ENCODE measurements around the gene TSR1. TPM values are rescaled to one million over a fixed set of nuclear protein-coding genes. Genes with fewer than 3 reads are reported as not detected.

The TSR1 gene
- total and polyA plus RNA-seq, 9 of the 15 experiments (the other 6 are each of a cell fraction or from before 2014, with no cell fraction given): 16.4 to 87.5 (median 55.2) TPM

- TF ChIP-seq TCFL5 (CRISPR knock-in tag; conservative IDR thresholded peaks at IDR 0.05): no peak
- TF ChIP-seq POLR2G (IDR thresholded peaks at IDR 0.05; ENCODE audit: low read depth, low read length): peak; percentile 89
- TF ChIP-seq SP1 (CRISPR knock-in tag; IDR thresholded peaks at IDR 0.05): peak; percentile 65
- peak; percentile 68; the same call in 1 of the 2 replicates for TF ChIP-seq RB1 (IDR thresholded peaks at IDR 0.05; ENCODE audit: low read depth)
- TF ChIP-seq RHOXF2B (CRISPR knock-in tag; conservative IDR thresholded peaks at IDR 0.05): no peak
- TF ChIP-seq, protein P1, sequence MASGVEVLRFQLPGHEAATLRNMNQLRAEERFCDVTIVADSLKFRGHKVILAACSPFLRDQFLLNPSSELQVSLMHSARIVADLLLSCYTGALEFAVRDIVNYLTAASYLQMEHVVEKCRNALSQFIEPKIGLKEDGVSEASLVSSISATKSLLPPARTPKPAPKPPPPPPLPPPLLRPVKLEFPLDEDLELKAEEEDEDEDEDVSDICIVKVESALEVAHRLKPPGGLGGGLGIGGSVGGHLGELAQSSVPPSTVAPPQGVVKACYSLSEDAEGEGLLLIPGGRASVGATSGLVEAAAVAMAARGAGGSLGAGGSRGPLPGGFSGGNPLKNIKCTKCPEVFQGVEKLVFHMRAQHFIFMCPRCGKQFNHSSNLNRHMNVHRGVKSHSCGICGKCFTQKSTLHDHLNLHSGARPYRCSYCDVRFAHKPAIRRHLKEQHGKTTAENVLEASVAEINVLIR (CRISPR knock-in tag; IDR thresholded peaks at IDR 0.05): no peak
- peak; percentile 91; the same call in 1 of the 2 replicates for TF ChIP-seq PHF8 (IDR thresholded peaks at IDR 0.05; ENCODE audit: borderline replicate concordance, low read length)
- TF ChIP-seq VEZF1 (CRISPR knock-in tag; IDR thresholded peaks at IDR 0.05): peak; percentile 96
- TF ChIP-seq, protein P2, sequence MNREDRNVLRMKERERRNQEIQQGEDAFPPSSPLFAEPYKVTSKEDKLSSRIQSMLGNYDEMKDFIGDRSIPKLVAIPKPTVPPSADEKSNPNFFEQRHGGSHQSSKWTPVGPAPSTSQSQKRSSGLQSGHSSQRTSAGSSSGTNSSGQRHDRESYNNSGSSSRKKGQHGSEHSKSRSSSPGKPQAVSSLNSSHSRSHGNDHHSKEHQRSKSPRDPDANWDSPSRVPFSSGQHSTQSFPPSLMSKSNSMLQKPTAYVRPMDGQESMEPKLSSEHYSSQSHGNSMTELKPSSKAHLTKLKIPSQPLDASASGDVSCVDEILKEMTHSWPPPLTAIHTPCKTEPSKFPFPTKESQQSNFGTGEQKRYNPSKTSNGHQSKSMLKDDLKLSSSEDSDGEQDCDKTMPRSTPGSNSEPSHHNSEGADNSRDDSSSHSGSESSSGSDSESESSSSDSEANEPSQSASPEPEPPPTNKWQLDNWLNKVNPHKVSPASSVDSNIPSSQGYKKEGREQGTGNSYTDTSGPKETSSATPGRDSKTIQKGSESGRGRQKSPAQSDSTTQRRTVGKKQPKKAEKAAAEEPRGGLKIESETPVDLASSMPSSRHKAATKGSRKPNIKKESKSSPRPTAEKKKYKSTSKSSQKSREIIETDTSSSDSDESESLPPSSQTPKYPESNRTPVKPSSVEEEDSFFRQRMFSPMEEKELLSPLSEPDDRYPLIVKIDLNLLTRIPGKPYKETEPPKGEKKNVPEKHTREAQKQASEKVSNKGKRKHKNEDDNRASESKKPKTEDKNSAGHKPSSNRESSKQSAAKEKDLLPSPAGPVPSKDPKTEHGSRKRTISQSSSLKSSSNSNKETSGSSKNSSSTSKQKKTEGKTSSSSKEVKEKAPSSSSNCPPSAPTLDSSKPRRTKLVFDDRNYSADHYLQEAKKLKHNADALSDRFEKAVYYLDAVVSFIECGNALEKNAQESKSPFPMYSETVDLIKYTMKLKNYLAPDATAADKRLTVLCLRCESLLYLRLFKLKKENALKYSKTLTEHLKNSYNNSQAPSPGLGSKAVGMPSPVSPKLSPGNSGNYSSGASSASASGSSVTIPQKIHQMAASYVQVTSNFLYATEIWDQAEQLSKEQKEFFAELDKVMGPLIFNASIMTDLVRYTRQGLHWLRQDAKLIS (CRISPR knock-in tag; IDR thresholded peaks at IDR 0.05): peak; percentile 33; the same call in 1 of the 2 replicates
- no peak for TF ChIP-seq ZC3H11A (IDR thresholded peaks at IDR 0.05; ENCODE audit: low read depth, low read length)
- no peak for TF ChIP-seq U2AF2 (optimal IDR thresholded peaks at IDR 0.05; ENCODE audit: low read depth, low read length)
- peak; percentile 69 for TF ChIP-seq POLR2B (IDR thresholded peaks at IDR 0.05; ENCODE audit: low read depth, partially characterized antibody)
- TF ChIP-seq THRAP3 (IDR thresholded peaks at IDR 0.05; ENCODE audit: borderline replicate concordance): no peak
- TF ChIP-seq NFIC (IDR thresholded peaks at IDR 0.05): 0 out of 2 replicates have a peak, but pooled peaks have one; percentile 12
- peak; percentile 80 for TF ChIP-seq SUPT5H (IDR thresholded peaks at IDR 0.05)
- peak; percentile 79 for TF ChIP-seq RBFOX2 (IDR thresholded peaks at IDR 0.05; ENCODE audit: low read depth, low read length)
- TF ChIP-seq, protein P3, sequence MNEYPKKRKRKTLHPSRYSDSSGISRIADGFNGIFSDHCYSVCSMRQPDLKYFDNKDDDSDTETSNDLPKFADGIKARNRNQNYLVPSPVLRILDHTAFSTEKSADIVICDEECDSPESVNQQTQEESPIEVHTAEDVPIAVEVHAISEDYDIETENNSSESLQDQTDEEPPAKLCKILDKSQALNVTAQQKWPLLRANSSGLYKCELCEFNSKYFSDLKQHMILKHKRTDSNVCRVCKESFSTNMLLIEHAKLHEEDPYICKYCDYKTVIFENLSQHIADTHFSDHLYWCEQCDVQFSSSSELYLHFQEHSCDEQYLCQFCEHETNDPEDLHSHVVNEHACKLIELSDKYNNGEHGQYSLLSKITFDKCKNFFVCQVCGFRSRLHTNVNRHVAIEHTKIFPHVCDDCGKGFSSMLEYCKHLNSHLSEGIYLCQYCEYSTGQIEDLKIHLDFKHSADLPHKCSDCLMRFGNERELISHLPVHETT (CRISPR knock-in tag; conservative IDR thresholded peaks at IDR 0.05 in 1 of 2, IDR thresholded peaks at IDR 0.05 in 1 of 2): peak in 1 of 2 experiments; percentile 38; a peak in 1 of 4 replicates
- TF ChIP-seq FOS (IDR thresholded peaks at IDR 0.05; ENCODE audit: extremely low read depth, insufficient read length): no peak
Measured at GRCh38 chr17:2303204-2304188, 32.8 kb downstream of the TSR1 start, which contains the start of the genes SMG6 and SRR (continued).
